GM12892 (cell line): Measurements from ENCODE around the gene STARD8.

Experiments used
- POLR2A ChIP-seq: IDR thresholded peaks from 2 replicates; pipeline ENCODE4 v1.6.1; 2011; ENCODE audit warnings: low read depth, low read length, control low read depth
- POLR2AphosphoS5 ChIP-seq: IDR thresholded peaks from 2 replicates; pipeline ENCODE4 v1.6.1; 2011; ENCODE audit warnings: low read depth, low read length, control low read depth

DNA sequence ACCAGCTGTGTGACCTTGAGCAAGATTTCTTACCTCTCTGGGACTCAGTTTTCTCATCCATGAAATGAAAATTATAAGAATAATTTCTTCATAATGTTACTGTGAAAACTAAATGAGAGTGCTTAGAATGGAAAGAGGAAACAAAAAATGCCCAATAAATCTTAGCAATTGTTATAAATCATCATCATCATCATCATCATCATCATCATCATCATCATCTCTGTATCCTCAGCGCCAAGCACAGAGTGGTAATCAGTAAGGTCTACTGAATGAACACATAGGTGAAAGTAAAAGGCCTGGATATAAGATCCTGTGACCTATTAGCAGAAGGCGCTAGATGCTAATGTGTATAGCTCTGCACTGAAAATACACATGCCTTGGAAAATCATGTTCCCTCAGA lies 6.8 kb upstream of the STARD8 start:
- TF ChIP-seq POLR2A (no peak), POLR2AphosphoS5 (no peak)
